Measurements from ENCODE around the gene DTWD2.

GRCh38 chr5:118980017-118980416 lies 8.3 kb downstream of the DTWD2 start:
- no peak for TF ChIP-seq EZH2phosphoT487 (conservative IDR thresholded peaks at IDR 0.05; ENCODE audit: low read length)
- no peak for TF ChIP-seq CTCF (IDR thresholded peaks at IDR 0.05; ENCODE audit: insufficient read depth, low read length, poor library complexity, severe bottlenecking)

All from SU-DHL-6 (cell line).